IMR-90 (cell line): Measurements from ENCODE around the gene DGKD. TPM values are rescaled to one million over a fixed set of nuclear protein-coding genes. Genes with fewer than 3 reads are reported as not detected.

ENCODE experiments used
- ATAC-seq: fragments of 200-7000 bp; cut with Tn5 transposase; 2 replicates; pipeline ENCODE4 v1.9.1; 2020; ENCODE audit warnings: low read depth, mild to moderate bottlenecking, moderate library complexity
- BruUV-seq: library from RNA; stranded (reverse); fragments of 400-500 nt; replicated peaks from 2 replicates; lab custom pipeline; 2021; lab: Mats Ljungman, UMichigan
- CTCF ChIA-PET: fragments of 300-600 bp; formaldehyde crosslinking; extraction: SDS; loops from one replicate; lab custom pipeline; 2021; ENCODE audit warnings: antibody characterized with exemption; lab: Yijun Ruan, JAX
- POLR2A ChIA-PET: fragments of 300-600 bp; sonication (Branson Sonifier 250); formaldehyde crosslinking; loops from one replicate; lab custom pipeline; 2022; ENCODE audit warnings: antibody characterized with exemption; ENCODE audit not compliant: unreplicated experiment; lab: Charles Lee
- DNase-seq: peaks from one replicate; pipeline ENCODE4 v3.0.0; 2013
- H2AFZ ChIP-seq: replicated peaks from 2 replicates; pipeline ENCODE3; 2013; ENCODE audit warnings: low read length, mild to moderate bottlenecking; ENCODE audit not compliant: poor library complexity
- H2AK5ac ChIP-seq: 2 replicates; pipeline ENCODE4 v1.6.1; 2013; ENCODE audit warnings: low read depth, low read length, inconsistent platforms
- H2AK9ac ChIP-seq: replicated peaks from 2 replicates; pipeline ENCODE3; 2013; ENCODE audit warnings: mild to moderate bottlenecking, low read depth, low read length, moderate library complexity; ENCODE audit not compliant: poor library complexity
- H2BK120ac ChIP-seq: 2 replicates; pipeline ENCODE4 v1.6.1; 2013; ENCODE audit warnings: low read depth, low read length, inconsistent platforms
- H2BK15ac ChIP-seq: 3 replicates; pipeline ENCODE4 v1.6.1; 2013; ENCODE audit warnings: low read depth, low read length, inconsistent platforms
- H2BK20ac ChIP-seq: 2 replicates; pipeline ENCODE4 v1.6.1; 2013; ENCODE audit warnings: low read depth, mild to moderate bottlenecking, inconsistent platforms, low read length, moderate library complexity
- H2BK5ac ChIP-seq: 2 replicates; pipeline ENCODE4 v1.6.1; 2013; ENCODE audit warnings: mild to moderate bottlenecking, low read depth, low read length, inconsistent platforms; ENCODE audit not compliant: poor library complexity, severe bottlenecking
- H3K14ac ChIP-seq: replicated peaks from 2 replicates; pipeline ENCODE4 v1.6.1; 2013; ENCODE audit warnings: low read depth, low read length, inconsistent platforms
- H3K18ac ChIP-seq: 2 replicates; pipeline ENCODE4 v1.6.1; 2013; ENCODE audit warnings: low read depth, low read length, control low read depth
- H3K23ac ChIP-seq: 2 replicates; pipeline ENCODE4 v1.6.1; 2013; ENCODE audit warnings: low read depth, low read length, inconsistent platforms
- H3K27ac ChIP-seq: 2 replicates; pipeline ENCODE4 v1.5.1; 2013; ENCODE audit warnings: mild to moderate bottlenecking, control low read depth, low read length; ENCODE audit not compliant: insufficient read depth
- H3K27me3 ChIP-seq: 2 replicates; pipeline ENCODE4 v1.6.1; 2013; ENCODE audit warnings: low read length; ENCODE audit not compliant: control insufficient read depth, insufficient read depth
- H3K36me3 ChIP-seq: 2 replicates; pipeline ENCODE4 v1.6.1; 2013; ENCODE audit warnings: low read length, mixed read lengths; ENCODE audit not compliant: control insufficient read depth, insufficient read depth
- H3K4ac ChIP-seq: 2 replicates; pipeline ENCODE4 v1.6.1; 2013; ENCODE audit warnings: low read depth, low read length, inconsistent platforms
- H3K4me1 ChIP-seq: 2 replicates; pipeline ENCODE4 v1.6.1; 2013; ENCODE audit warnings: low read length, mixed read lengths; ENCODE audit not compliant: control insufficient read depth, insufficient read depth
- H3K4me2 ChIP-seq: 2 replicates; pipeline ENCODE4 v1.6.1; 2013; ENCODE audit warnings: low read depth, mild to moderate bottlenecking, control low read depth, low read length, moderate library complexity
- H3K4me3 ChIP-seq: 2 replicates; pipeline ENCODE4 v1.5.1; 2013; ENCODE audit warnings: low read depth, mild to moderate bottlenecking, control low read depth, low read length, moderate library complexity; ENCODE audit not compliant: insufficient read depth
- H3K56ac ChIP-seq: 2 replicates; pipeline ENCODE4 v1.6.1; 2013; ENCODE audit warnings: low read length, inconsistent platforms; ENCODE audit not compliant: insufficient read depth; ENCODE audit errors: extremely low read depth
- H3K79me1 ChIP-seq, 2 experiments: 2 replicates each; pipeline ENCODE4 v1.6.1; 2013; ENCODE audit warnings: low read length in 2 of 2, inconsistent platforms in 1 of 2, low read depth in 1 of 2
- H3K9ac ChIP-seq: 2 replicates; pipeline ENCODE4 v1.6.1; 2013; ENCODE audit warnings: low read depth, low read length, control low read depth
- H3K9me1 ChIP-seq: 2 replicates; pipeline ENCODE4 v1.6.1; 2013; ENCODE audit warnings: low read length, inconsistent platforms; ENCODE audit not compliant: insufficient read depth
- H3K9me3 ChIP-seq: 2 replicates; pipeline ENCODE4 v1.6.1; 2013; ENCODE audit warnings: low read length; ENCODE audit not compliant: control insufficient read depth, insufficient read depth
- H4K20me1 ChIP-seq: 2 replicates; pipeline ENCODE4 v1.6.1; 2013; ENCODE audit warnings: low read length, inconsistent platforms; ENCODE audit not compliant: insufficient read depth
- H4K5ac ChIP-seq: 2 replicates; pipeline ENCODE4 v1.6.1; 2013; ENCODE audit warnings: mild to moderate bottlenecking, low read depth, low read length, control low read depth
- H4K8ac ChIP-seq, 2 experiments: 2 replicates each; pipeline ENCODE4 v1.6.1; 2013; ENCODE audit warnings: low read depth in 2 of 2, low read length in 2 of 2, control low read depth in 1 of 2, inconsistent platforms in 1 of 2
- H4K91ac ChIP-seq: 2 replicates; pipeline ENCODE4 v1.6.1; 2013; ENCODE audit warnings: low read depth, low read length, inconsistent platforms; ENCODE audit not compliant: insufficient read depth
- BHLHE40 ChIP-seq: fragments of 150-350 bp; IDR thresholded peaks from 2 replicates; pipeline ENCODE4 v1.6.1; 2016; ENCODE audit warnings: mild to moderate bottlenecking, low read depth, low read length
- CEBPB ChIP-seq: IDR thresholded peaks from 2 replicates; pipeline ENCODE4 v1.6.1; 2012; ENCODE audit warnings: low read depth, low read length, improper control_type of control experiment
- CHD1 ChIP-seq: IDR thresholded peaks from 2 replicates; pipeline ENCODE4 v1.6.1; 2012; ENCODE audit warnings: low read depth, low read length, improper control_type of control experiment
- CTCF ChIP-seq: conservative IDR thresholded peaks from 2 replicates; pipeline ENCODE4 v1.5.1; 2012; ENCODE audit warnings: mild to moderate bottlenecking, low read depth, low read length, improper control_type of control experiment
- ELK1 ChIP-seq: fragments of 150-350 bp; IDR thresholded peaks from 2 replicates; pipeline ENCODE4 v1.6.1; 2016; ENCODE audit warnings: low read depth, mild to moderate bottlenecking, low read length, moderate library complexity, borderline replicate concordance
- FOS ChIP-seq: fragments of 150-350 bp; IDR thresholded peaks from 2 replicates; pipeline ENCODE4 v1.6.1; 2016; ENCODE audit warnings: low read depth, low read length
- MAFK ChIP-seq: IDR thresholded peaks from 2 replicates; pipeline ENCODE4 v1.6.1; 2012; ENCODE audit warnings: low read depth, low read length, improper control_type of control experiment
- MAZ ChIP-seq: IDR thresholded peaks from 2 replicates; pipeline ENCODE4 v1.6.1; 2012; ENCODE audit warnings: low read depth, mild to moderate bottlenecking, low read length, improper control_type of control experiment, moderate library complexity, borderline replicate concordance
- MXI1 ChIP-seq: IDR thresholded peaks from 2 replicates; pipeline ENCODE4 v1.6.1; 2012; ENCODE audit warnings: low read depth, mild to moderate bottlenecking, low read length, moderate library complexity, borderline replicate concordance
- NFE2L2 ChIP-seq: fragments of 150-350 bp; IDR thresholded peaks from 2 replicates; pipeline ENCODE4 v1.6.1; 2016; ENCODE audit warnings: low read depth, mild to moderate bottlenecking, low read length
- POLR2A ChIP-seq: IDR thresholded peaks from 2 replicates; pipeline ENCODE4 v1.6.1; 2012; ENCODE audit warnings: mild to moderate bottlenecking, low read depth, low read length
- RAD21 ChIP-seq: IDR thresholded peaks from 2 replicates; pipeline ENCODE4 v1.6.1; 2012; ENCODE audit warnings: low read length, improper control_type of control experiment
- RCOR1 ChIP-seq: IDR thresholded peaks from 2 replicates; pipeline ENCODE4 v1.6.1; 2012; ENCODE audit warnings: mild to moderate bottlenecking, low read length, improper control_type of control experiment; ENCODE audit not compliant: insufficient replicate concordance
- RFX5 ChIP-seq: IDR thresholded peaks from 2 replicates; pipeline ENCODE4 v1.8.0; 2012; ENCODE audit warnings: low read depth, mild to moderate bottlenecking, low read length, moderate library complexity
- SMC3 ChIP-seq: fragments of 150-350 bp; IDR thresholded peaks from 2 replicates; pipeline ENCODE4 v1.6.1; 2016; ENCODE audit warnings: low read depth, mild to moderate bottlenecking, antibody characterized with exemption, low read length, moderate library complexity
- USF2 ChIP-seq: fragments of 150-350 bp; IDR thresholded peaks from 2 replicates; pipeline ENCODE4 v1.6.1; 2017; ENCODE audit warnings: mild to moderate bottlenecking, antibody characterized with exemption, low read length, low read depth
- WGBS, 2 experiments: methylation state at CpG; one replicate each; pipeline versions ENCODE4 v1.1.5 to v1.1.7; 2013; ENCODE audit warnings: missing lambda C conversion rate in 2 of 2; ENCODE audit not compliant: insufficient read length in 1 of 2; ENCODE audit errors: extremely low coverage in 2 of 2; 5-methylcytosine and 5-hydroxymethylcytosine counted together
- dilution Hi-C: fragments of 300-500 bp; cut with HindIII; formaldehyde crosslinking; loops from one replicate; pipeline ENCODE4 v1.14.3; 2018; ENCODE audit warnings: low sequenced_read_pairs; ENCODE audit not compliant: unreplicated experiment
- in situ Hi-C: fragments of 300-500 bp; cut with MboI; formaldehyde crosslinking; loops from 3 replicates; pipeline ENCODE4 v1.14.3; 2019; ENCODE audit warnings: low sequenced_read_pairs, inconsistent platforms, mixed read lengths
- intact Hi-C: fragments of 100-400 bp; cut with micrococcal nuclease; formaldehyde crosslinking; loops from 2 replicates; pipeline ENCODE4 v1.10.0; 2022
- polyA plus RNA-seq, 3 experiments: library from polyadenylated mRNA; depleted of rRNA; stranded (reverse); fragments of >200 nt; gene quantifications; 2 replicates each; pipeline ENCODE4 v1.2.3, GENCODE V29; 2012; ENCODE audit warnings: low replicate concordance in 1 of 3
- total RNA-seq: library from RNA; depleted of rRNA; stranded (reverse); fragments of >200 nt; gene quantifications from 2 replicates; pipeline ENCODE4 v1.2.3, GENCODE V29; 2012

The DGKD gene
- total and polyA plus RNA-seq, 2 of the 4 experiments (the other 2 are of a cell fraction), result 6.5 to 10.1 TPM

GRCh38 chr2:233416706-233417105 is 62.4 kb downstream of the DGKD start:
- H2BK20ac ChIP-seq, result peak overlapping the region; percentile 3; the same call in 1 of the 2 replicates
- H2AK5ac ChIP-seq, result peak overlapping the region; percentile 56; the same call in 1 of the 2 replicates
- H3K4me2 ChIP-seq, result no peak overlapping the region
- H3K27ac ChIP-seq, result no peak overlapping the region
- H3K18ac ChIP-seq, result no peak overlapping the region
- no peak overlapping the region for H2AFZ ChIP-seq
- 100% methylated on average over 2 of the region's 6 CpGs; no CpG with 5 or more reads in 1 of the 2 experiments for WGBS, 2 experiments
- ChIA-PET POLR2A (no interaction called here), CTCF (interaction anchor here (0.9 kb wide), 1 partner anchor 33 kb away, joined by 3 read pairs; no protein-coding TSS in a partner anchor)
- in situ Hi-C loops, result no loop called here
- H4K20me1 ChIP-seq, result no peaks in the 10 kb centered on the region
- no peak overlapping the region for H3K14ac ChIP-seq
- peaks cover 30% of the 10 kb centered on the region for H3K4me1 ChIP-seq
- DNase-seq (no peak), ATAC-seq (no peak)
- peak overlapping the region; percentile 37; the same call in 1 of the 2 replicates for H3K4ac ChIP-seq
- intact Hi-C loops, result no loop called here
- TF ChIP-seq NFE2L2 (no peak), BHLHE40 (no peak), CTCF (no peak), POLR2A (no peak), MAZ (no peak), RAD21 (no peak), ELK1 (no peak), CEBPB (no peak), MAFK (no peak), SMC3 (no peak), MXI1 (no peak), RCOR1 (no peak), USF2 (no peak), RFX5 (no peak), FOS (no peak), CHD1 (no peak)
- H3K9me1 ChIP-seq, result peaks cover 30% of the 10 kb centered on the region
- no peaks in the 10 kb centered on the region for H3K36me3 ChIP-seq
- no peaks in the 10 kb centered on the region for H3K27me3 ChIP-seq
- no TSS peak for BruUV-seq
- no peak overlapping the region for H3K9ac ChIP-seq
- no peak overlapping the region for H2AK9ac ChIP-seq
- H4K8ac ChIP-seq, result 0 out of 4 replicates have a peak overlapping the region, but pooled peaks of 1 of the 2 experiments have one; percentile 9
- peaks cover 12 to 64% of the 10 kb centered on the region in 2 experiments; a peak in 3 of 4 replicates for H3K79me1 ChIP-seq
- H3K56ac ChIP-seq, result no peak overlapping the region
- no peak overlapping the region for H4K5ac ChIP-seq
- no peak overlapping the region for H3K4me3 ChIP-seq
- H3K9me3 ChIP-seq, result no peaks in the 10 kb centered on the region
- no peak overlapping the region for H4K91ac ChIP-seq
- dilution Hi-C loops, result no loop called here
- H2BK15ac ChIP-seq, result peak overlapping the region; percentile 23; the same call in 1 of the 3 replicates
- no peak overlapping the region for H2BK120ac ChIP-seq
- no peak overlapping the region for H2BK5ac ChIP-seq
- H3K23ac ChIP-seq, result no peak overlapping the region
